ENCODE measurements around the gene ARHGAP44. TPM values are rescaled to one million over a fixed set of nuclear protein-coding genes. Genes with fewer than 3 reads are reported as not detected.

Gene ARHGAP44
- total and polyA plus RNA-seq, 2 donors (not counting 1 experiment from before 2014, with no cell fraction given) = 0.78 to 11.6 TPM

DNA sequence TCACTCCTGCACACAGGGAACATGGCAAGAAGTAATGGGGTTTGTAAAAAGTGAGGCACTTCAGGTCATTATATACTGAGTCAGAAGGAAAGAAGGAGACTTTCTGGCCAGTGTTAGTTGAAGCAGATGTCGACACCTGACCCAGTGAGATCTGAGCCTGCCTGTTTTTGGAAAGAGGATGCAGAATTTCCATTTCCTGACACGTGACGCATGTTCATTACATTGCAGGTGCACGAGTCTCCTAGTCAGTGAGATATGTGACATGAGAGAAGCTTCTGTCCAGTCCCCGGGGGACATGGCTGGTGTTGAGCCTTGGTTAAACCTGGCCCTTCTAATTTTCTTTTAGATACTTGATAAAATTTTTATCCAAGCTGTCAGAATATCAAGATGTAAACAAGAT is 166.2 kb downstream of the ARHGAP44 start:
- H3K27ac Mint-ChIP-seq = no peak overlapping the region
- CTCF ChIA-PET = no interaction called here
- no peaks in the 10 kb centered on the region for H3K27me3 ChIP-seq (replicated peaks in 1 of 4; ENCODE audit: control extremely low read depth in 1 of 4, control insufficient read depth in 3 of 4, insufficient read depth in 4 of 4, low read length in 3 of 4)

GRCh38 chr17:12958786-12959185 is 169.5 kb downstream of the ARHGAP44 start:
- Histone ChIP-seq H3K9me3 (ENCODE audit: control extremely low read depth in 1 of 3, control insufficient read depth in 2 of 3, insufficient read depth in 1 of 3, low read length in 2 of 3) (peaks cover 0 to 17% (median 2%) of the 10 kb centered on the region in 3 donors), H3K79me2 (ENCODE audit: control insufficient read depth, insufficient read depth, low read length) (no peaks in the 10 kb centered on the region), H4K20me1 (ENCODE audit: control insufficient read depth, insufficient read depth, low read length, poor library complexity, severe bottlenecking) (no peaks in the 10 kb centered on the region), H3K27ac (ENCODE audit: low read length in 2 of 2) (no peak overlapping the region), H2AFZ (ENCODE audit: insufficient read depth, low read depth, low read length, poor library complexity, severe bottlenecking) (no peak overlapping the region), H3K4me3 (ENCODE audit: control extremely low read depth in 1 of 5, extremely low read depth in 1 of 5, insufficient read depth in 1 of 5, low read depth in 2 of 5, low read length in 4 of 5) (no peak overlapping the region), H3K36me3 (replicated peaks in 1 of 2; ENCODE audit: control extremely low read depth in 1 of 2, control insufficient read depth in 1 of 2, extremely low read depth in 1 of 2, insufficient read depth in 2 of 2, low read length in 1 of 2) (no peaks in the 10 kb centered on the region), H3K9ac (ENCODE audit: low read length) (no peak overlapping the region), H3K4me2 (replicated peaks; ENCODE audit: low read depth, low read length, poor library complexity, severe bottlenecking) (no peak overlapping the region), H3K4me1 (ENCODE audit: control insufficient read depth in 2 of 2, insufficient read depth in 2 of 2, low read length in 2 of 2) (no peaks in the 10 kb centered on the region), H3K27me3 (replicated peaks in 1 of 4; ENCODE audit: control extremely low read depth in 1 of 4, control insufficient read depth in 3 of 4, insufficient read depth in 4 of 4, low read length in 3 of 4) (no peaks in the 10 kb centered on the region)
- DNase-seq (no peak), ATAC-seq (ENCODE audit: low read depth) (no peak)
- CTCF ChIA-PET = no interaction called here
- Mint-ChIP-seq H3K27me3 (no peaks in the 10 kb centered on the region), H3K27ac (no peak overlapping the region), H3K4me3 (no peak overlapping the region), H3K4me1 (peaks cover 1% of the 10 kb centered on the region), H3K9me3 (ENCODE audit: insufficient read depth) (peaks cover 3% of the 10 kb centered on the region)
- POLR2A ChIA-PET = no interaction called here
- WGBS (ENCODE audit: insufficient coverage) = 97% methylated on average over 4 of the region's 12 CpGs
- TF ChIP-seq CTCF (IDR thresholded peaks at IDR 0.05) = no peak
- TF ChIP-seq EZH2 (IDR thresholded peaks at IDR 0.05; ENCODE audit: borderline replicate concordance, insufficient read depth, low read depth, low read length, poor library complexity, severe bottlenecking) = no peak
- intact Hi-C loops (cut with micrococcal nuclease) = no loop called here

More for the DNA sequence above, 166.2 kb downstream of the ARHGAP44 start:
- DNase-seq (no peak), ATAC-seq (ENCODE audit: low read depth) (no peak)
- no peak overlapping the region for H3K4me3 Mint-ChIP-seq
- Histone ChIP-seq H3K79me2 (ENCODE audit: control insufficient read depth, insufficient read depth, low read length) (no peaks in the 10 kb centered on the region), H4K20me1 (ENCODE audit: control insufficient read depth, insufficient read depth, low read length, poor library complexity, severe bottlenecking) (no peaks in the 10 kb centered on the region), H3K4me1 (ENCODE audit: control insufficient read depth in 2 of 2, insufficient read depth in 2 of 2, low read length in 2 of 2) (no peaks in the 10 kb centered on the region), H3K36me3 (replicated peaks in 1 of 2; ENCODE audit: control extremely low read depth in 1 of 2, control insufficient read depth in 1 of 2, extremely low read depth in 1 of 2, insufficient read depth in 2 of 2, low read length in 1 of 2) (no peaks in the 10 kb centered on the region), H3K9me3 (ENCODE audit: control extremely low read depth in 1 of 3, control insufficient read depth in 2 of 3, insufficient read depth in 1 of 3, low read length in 2 of 3) (peaks cover 0 to 17% (median 2%) of the 10 kb centered on the region in 3 donors), H3K9ac (ENCODE audit: low read length) (no peak overlapping the region), H3K4me3 (ENCODE audit: control extremely low read depth in 1 of 5, extremely low read depth in 1 of 5, insufficient read depth in 1 of 5, low read depth in 2 of 5, low read length in 4 of 5) (no peak overlapping the region), H3K4me2 (replicated peaks; ENCODE audit: low read depth, low read length, poor library complexity, severe bottlenecking) (no peak overlapping the region), H2AFZ (ENCODE audit: insufficient read depth, low read depth, low read length, poor library complexity, severe bottlenecking) (no peak overlapping the region), H3K27ac (ENCODE audit: low read length in 2 of 2) (no peak overlapping the region)
- TF ChIP-seq CTCF (IDR thresholded peaks at IDR 0.05) (no peak), EZH2 (IDR thresholded peaks at IDR 0.05; ENCODE audit: borderline replicate concordance, insufficient read depth, low read depth, low read length, poor library complexity, severe bottlenecking) (no peak)
- H3K9me3 Mint-ChIP-seq (ENCODE audit: insufficient read depth) = peaks cover 3% of the 10 kb centered on the region
- POLR2A ChIA-PET = no interaction called here
- 78% methylated on average over 3 of the region's 5 CpGs for WGBS (ENCODE audit: insufficient coverage)
- H3K27me3 Mint-ChIP-seq = no peaks in the 10 kb centered on the region
- intact Hi-C loops (cut with micrococcal nuclease) = no loop called here
- no peaks in the 10 kb centered on the region for H3K4me1 Mint-ChIP-seq

All from B cell (primary cell).